A673 (cell line): ENCODE results near the gene NFASC.

ENCODE experiments used
- CTCF ChIP-seq: fragments of 300-800, 200-600 bp; sonication (generic); conservative IDR thresholded peaks from 2 replicates; pipeline ENCODE4 v1.5.1; 2017; ENCODE audit warnings: low read depth, mild to moderate bottlenecking, antibody characterized with exemption, low read length, moderate library complexity, mixed read lengths
- EZH2 ChIP-seq: fragments of 200-600 bp; sonication (generic); IDR thresholded peaks from 2 replicates; pipeline ENCODE4 v1.6.1; 2017; ENCODE audit warnings: borderline replicate concordance, low read depth, mild to moderate bottlenecking, mixed read lengths, antibody characterized with exemption, low read length; ENCODE audit not compliant: poor library complexity, severe bottlenecking

GRCh38 chr1:205041001-205041715, 170.5 kb downstream of the NFASC start:
- TF ChIP-seq CTCF, result no peak
- TF ChIP-seq EZH2, result no peak
